ENCODE data around the gene TTC14. TPM values are rescaled to one million over a fixed set of nuclear protein-coding genes. Genes with fewer than 3 reads are reported as not detected.

The TTC14 gene
- total RNA-seq, 1 donor from 2014 or later: 52.9 TPM

DNA sequence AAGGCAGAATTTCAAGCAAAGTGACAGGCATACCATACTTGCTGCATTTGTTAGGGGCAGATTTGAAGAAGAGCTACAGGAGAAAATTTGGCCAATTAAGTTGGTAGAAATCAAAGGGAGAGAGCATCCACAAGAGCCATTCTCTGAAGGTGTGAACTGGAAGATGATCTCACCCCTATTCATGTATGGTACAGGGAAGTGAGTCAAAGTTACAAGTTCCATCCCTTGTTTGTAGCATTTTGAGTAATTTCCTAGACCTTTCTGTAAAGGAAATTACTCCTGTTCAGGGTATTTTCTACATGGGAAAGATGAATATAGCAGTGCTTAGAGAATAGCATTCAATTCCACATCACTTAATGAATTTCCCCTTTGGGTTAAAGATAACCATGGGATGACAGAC lies 28.4 kb downstream of the TTC14 start:
- Histone ChIP-seq H3K4me3 (no peak overlapping the region), H3K27ac (no peak overlapping the region), H3K9me3 (no peaks in the 10 kb centered on the region), H3K36me3 (peaks cover 4% of the 10 kb centered on the region), H3K4me1 (no peaks in the 10 kb centered on the region), H3K27me3 (ENCODE audit: low read depth) (peaks cover 4% of the 10 kb centered on the region)
- TF ChIP-seq, protein P1, sequence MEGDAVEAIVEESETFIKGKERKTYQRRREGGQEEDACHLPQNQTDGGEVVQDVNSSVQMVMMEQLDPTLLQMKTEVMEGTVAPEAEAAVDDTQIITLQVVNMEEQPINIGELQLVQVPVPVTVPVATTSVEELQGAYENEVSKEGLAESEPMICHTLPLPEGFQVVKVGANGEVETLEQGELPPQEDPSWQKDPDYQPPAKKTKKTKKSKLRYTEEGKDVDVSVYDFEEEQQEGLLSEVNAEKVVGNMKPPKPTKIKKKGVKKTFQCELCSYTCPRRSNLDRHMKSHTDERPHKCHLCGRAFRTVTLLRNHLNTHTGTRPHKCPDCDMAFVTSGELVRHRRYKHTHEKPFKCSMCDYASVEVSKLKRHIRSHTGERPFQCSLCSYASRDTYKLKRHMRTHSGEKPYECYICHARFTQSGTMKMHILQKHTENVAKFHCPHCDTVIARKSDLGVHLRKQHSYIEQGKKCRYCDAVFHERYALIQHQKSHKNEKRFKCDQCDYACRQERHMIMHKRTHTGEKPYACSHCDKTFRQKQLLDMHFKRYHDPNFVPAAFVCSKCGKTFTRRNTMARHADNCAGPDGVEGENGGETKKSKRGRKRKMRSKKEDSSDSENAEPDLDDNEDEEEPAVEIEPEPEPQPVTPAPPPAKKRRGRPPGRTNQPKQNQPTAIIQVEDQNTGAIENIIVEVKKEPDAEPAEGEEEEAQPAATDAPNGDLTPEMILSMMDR (IDR thresholded peaks at IDR 0.05): no peak
- intact Hi-C loops (cut with DNase I): no loop called here
- ATAC-seq (no peak), DNase-seq (no peak)

DNA sequence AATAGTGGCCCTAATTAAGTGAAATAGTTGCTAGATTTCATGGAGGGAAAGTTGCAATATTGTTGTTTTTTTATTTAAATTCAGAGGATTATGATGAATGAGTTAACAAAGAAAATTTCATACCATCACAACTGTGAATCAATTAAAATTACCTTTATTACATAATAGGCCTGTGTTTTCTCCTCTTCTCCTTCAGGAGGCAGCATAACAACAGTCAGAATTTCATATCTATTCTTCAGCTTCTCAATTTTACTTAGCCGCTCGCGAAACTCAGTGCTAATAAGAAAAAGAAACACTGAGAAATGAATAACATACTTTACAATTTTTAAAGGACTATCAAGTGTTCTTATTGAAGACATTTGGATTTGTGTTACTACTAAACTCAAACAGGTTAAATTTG lies 29.4 kb downstream of the TTC14 start:
- intact Hi-C loops (cut with DNase I): no loop called here
- Histone ChIP-seq H3K27ac (no peak overlapping the region), H3K4me3 (no peak overlapping the region), H3K27me3 (ENCODE audit: low read depth) (peaks cover 4% of the 10 kb centered on the region), H3K4me1 (no peaks in the 10 kb centered on the region), H3K9me3 (no peaks in the 10 kb centered on the region), H3K36me3 (peaks cover 4% of the 10 kb centered on the region)
- DNase-seq: no peak
- ATAC-seq: no peak
- TF ChIP-seq, protein P1 (IDR thresholded peaks at IDR 0.05): no peak

DNA sequence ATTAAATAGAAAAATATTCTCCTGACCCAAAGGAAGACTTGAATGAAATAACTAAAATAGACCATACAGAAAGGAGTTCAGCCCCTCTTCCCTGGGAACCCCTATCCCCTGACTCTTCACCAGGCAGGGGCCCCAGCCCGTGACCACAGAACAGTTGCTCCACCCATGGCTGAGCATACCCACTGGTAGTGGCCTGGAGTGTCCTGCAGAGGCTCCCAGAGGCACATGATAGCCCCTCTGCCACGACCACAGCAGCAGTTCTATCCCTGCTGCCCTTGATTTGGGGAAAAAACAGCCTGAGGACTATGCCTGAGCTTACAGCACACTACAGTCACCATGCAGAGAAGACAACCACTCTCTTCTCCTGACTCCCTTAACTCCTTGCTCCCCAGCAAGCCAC lies 31.8 kb downstream of the TTC14 start:
- H3K4me3 ChIP-seq: no peak overlapping the region
- intact Hi-C loops (cut with DNase I): no loop called here
- TF ChIP-seq, protein P1 (IDR thresholded peaks at IDR 0.05): no peak
- H3K27ac ChIP-seq: no peak overlapping the region
- no peaks in the 10 kb centered on the region for H3K36me3 ChIP-seq
- ATAC-seq (peak in 1 of 2 donors; percentile 29), DNase-seq (no peak)
- H3K9me3 ChIP-seq: no peaks in the 10 kb centered on the region
- no peaks in the 10 kb centered on the region for H3K4me1 ChIP-seq
- peaks cover 4% of the 10 kb centered on the region for H3K27me3 ChIP-seq (ENCODE audit: low read depth)

DNA sequence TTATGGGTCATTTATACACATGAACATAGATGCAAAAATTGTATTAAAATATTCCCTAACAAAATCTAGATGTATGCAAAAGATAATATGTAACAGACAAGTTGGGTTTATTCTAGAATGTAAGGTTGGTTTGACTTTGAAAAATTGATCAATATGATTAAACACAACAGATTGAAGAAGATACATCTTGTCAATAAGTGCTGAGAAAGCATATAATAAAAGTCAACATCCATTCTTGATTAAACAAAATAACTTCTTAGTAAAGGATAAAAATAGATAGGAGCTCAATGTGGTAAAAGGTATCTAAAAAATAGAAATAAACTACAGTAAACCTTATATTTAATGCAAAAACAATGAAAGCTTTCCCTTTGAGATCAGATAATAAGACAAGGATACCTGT lies 39.0 kb downstream of the TTC14 start:
- TF ChIP-seq, protein P1 (IDR thresholded peaks at IDR 0.05): no peak
- Histone ChIP-seq H3K27me3 (ENCODE audit: low read depth) (no peaks in the 10 kb centered on the region), H3K27ac (no peak overlapping the region), H3K9me3 (no peaks in the 10 kb centered on the region), H3K36me3 (no peaks in the 10 kb centered on the region), H3K4me1 (no peaks in the 10 kb centered on the region), H3K4me3 (no peak overlapping the region)
- ATAC-seq: no peak
- DNase-seq: no peak
- intact Hi-C loops (cut with DNase I): no loop called here

DNA sequence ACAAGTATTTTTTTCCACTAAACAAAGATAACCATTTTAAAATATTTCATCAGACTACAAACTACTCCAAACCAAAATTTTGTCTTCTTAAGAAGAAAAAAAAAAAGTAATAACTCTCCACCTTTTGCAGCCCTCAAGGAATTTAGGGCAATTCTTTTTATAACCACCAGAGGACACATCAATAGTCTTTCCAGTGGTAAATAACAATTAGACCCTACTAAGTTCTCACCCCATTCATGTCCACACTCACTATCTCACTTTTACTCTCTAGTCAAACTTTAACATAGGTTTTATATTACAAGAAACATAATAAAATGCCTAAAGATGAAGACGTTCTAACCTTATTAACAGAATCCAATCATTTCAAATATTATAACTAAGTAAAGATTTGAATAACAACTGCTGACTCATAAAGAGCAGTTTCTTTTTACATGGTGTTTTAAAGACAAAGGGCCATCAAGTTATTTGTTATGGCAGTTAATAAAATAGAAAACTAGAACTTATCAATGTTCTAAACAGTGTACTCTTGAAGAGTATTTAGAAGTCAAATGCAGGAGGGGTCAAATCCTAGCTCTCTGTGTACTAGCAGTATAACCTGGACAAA lies 44.3 kb downstream of the TTC14 start:
- intact Hi-C loops (cut with DNase I): no loop called here
- TF ChIP-seq, protein P1 (IDR thresholded peaks at IDR 0.05): no peak
- Histone ChIP-seq H3K9me3 (no peaks in the 10 kb centered on the region), H3K27me3 (ENCODE audit: low read depth) (peaks cover 3% of the 10 kb centered on the region), H3K27ac (no peak overlapping the region), H3K36me3 (no peaks in the 10 kb centered on the region), H3K4me1 (no peaks in the 10 kb centered on the region), H3K4me3 (no peak overlapping the region)
- no peak for ATAC-seq
- no peak for DNase-seq
